Suppressor macrophage treated with lipopolysaccharide for 1 hour (primary cell): ENCODE data around the gene WDR86.
A peak's percentile ranks its signal among the peaks of the same experiment; 100 is the strongest.

ENCODE experiments used
- DNase-seq, 3 donors: peaks; one replicate each; pipeline ENCODE4 v3.0.0-alpha.2; 2020 to 2022

The WDR86 gene

DNA sequence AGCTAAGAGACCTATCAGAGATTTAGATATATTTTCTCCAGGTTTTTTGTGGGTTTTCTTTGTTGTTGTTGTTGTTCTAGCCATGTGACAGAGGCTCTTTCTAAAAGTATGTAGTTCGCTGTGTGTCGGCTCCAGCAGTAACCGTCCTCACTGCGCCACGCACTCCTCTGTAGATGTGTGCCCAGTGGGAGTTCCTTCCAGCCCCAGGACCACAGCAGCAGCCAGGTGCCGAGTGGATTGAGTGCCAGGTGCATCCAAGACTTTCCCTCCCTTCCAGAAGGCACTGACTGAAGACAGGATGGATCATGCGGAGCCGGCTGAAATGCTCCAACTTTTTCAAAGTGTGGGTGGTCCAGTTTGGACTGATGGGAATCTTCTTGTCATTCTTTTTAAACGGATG is 31.8 kb downstream of the WDR86 start:
- DNase-seq: no peak

DNA sequence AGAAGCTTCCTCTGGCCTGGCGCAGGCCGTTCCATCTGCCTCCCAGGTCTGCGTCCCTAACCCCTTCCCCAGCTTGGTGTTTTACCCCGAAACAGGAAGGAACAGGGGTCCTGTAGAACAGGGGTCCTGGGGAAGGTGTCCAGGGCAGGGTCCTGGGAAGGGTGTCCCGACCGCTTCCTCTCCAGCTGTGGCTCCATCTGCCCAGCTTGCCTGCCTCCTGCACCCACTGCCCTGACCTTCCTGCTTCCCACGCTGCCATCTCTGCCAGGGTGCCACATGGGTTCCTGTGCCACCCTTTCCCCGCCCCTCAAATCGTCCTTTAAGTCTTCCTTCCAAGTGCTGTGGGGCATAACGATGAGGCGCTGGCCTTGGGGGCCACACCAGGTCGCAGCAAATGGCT is 32.4 kb downstream of the WDR86 start:
- DNase-seq: no peak

- DNase-seq: no peak
Observed at GRCh38 chr7:151376218-151376902, 33.5 kb downstream of the WDR86 start.

GRCh38 chr7:151375530-151376217 is 34.2 kb downstream of the WDR86 start:
- no peak for DNase-seq

DNA sequence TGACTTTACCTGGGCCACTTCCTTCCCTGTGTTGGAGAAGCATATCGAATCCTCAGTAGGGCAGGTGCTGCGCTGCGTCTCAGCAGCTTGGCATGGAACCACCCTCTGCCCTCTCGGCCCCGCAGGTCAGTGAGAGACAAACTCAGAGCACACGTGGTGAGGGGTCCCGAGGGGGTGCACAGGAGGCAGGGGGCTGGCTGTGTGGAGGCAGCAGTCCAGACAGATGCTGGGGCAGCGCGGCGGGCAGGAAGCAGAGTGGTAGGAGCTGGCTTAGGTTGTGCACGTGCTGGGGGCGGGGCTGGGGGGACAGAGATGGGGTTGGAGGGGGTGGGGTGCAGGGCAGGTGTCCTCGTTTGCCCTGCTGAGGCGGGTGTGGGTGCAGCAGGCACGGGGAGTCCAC is 35.1 kb downstream of the WDR86 start:
- DNase-seq: no peak

- no peak for DNase-seq
Observed at GRCh38 chr7:151374139-151374538, 35.7 kb downstream of the WDR86 start.

DNA sequence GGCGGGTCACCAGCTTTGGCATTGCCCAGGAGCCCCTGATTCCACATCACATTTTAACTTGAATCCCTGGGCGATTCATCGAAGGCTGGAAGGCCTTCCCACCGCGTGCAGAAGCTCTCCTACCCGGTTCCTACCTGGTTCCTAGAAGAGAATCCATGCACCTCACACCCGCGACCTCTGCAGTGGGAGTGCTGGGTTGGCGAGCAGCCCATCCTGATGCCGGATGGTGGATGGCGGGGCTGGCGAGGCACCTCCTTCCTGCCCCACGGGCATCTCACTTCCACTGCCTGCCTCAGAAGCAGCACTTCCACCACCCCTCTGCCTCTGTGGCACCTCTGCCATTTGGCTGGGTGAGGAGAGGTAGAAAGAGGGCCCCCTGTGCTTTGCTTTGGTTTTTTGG is 36.2 kb downstream of the WDR86 start:
- no peak for DNase-seq

DNA sequence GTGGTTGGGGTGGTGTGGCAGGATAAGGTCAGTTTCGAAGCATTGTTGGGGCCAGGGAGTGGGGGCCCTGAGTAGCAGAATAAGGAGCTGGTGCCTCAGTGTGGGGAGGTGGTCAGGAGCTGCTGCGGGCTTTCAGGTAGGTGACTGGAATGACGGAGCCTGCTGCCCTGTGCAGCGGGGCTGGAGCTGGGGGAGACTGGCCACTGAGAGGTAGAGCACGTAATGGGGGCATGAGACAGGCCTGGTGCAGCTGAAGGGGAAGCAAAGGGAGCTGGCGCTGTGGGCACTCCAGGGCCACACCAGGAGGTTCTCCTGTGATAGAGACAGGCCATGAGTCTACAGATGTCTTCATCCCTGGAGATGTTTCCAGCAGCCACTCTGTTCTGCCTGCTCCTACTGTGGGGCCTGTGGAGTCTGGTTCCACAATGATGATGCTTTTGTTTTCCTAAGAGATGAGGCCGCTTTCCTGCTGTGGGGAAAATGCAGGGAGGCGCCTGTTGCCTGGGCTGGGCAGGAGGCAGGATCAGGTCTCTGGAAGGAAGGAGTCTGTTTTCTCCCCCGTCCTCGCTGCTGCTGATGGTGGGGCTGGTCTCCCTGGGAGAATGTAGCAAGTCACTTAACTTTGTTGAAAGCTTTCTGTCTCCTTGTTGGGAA is 37.1 kb downstream of the WDR86 start:
- no peak for DNase-seq

DNA sequence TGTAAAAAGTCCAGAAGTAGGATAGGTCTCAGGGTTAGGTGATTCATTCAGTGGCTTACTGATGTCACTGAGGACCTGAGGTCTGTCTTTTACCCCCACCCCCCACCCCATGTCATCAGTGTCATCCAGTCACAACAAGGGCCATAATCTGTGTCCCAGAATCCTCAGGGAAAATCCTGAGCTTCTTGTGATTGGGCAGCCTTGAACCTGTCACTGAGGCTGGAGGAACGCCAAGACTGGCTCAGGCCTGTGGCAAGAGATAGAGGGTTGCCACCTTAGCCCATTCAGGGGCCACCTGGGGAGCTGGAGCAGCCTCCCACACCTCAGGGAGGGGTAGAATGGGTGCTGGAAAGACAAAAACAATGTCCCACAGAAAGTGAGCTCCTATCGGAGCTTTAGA is 38.6 kb downstream of the WDR86 start:
- DNase-seq: no peak

GRCh38 chr7:151368136-151368571 is 41.7 kb downstream of the WDR86 start:
- DNase-seq: peak; percentile 80 to 88 (median 87)

DNA sequence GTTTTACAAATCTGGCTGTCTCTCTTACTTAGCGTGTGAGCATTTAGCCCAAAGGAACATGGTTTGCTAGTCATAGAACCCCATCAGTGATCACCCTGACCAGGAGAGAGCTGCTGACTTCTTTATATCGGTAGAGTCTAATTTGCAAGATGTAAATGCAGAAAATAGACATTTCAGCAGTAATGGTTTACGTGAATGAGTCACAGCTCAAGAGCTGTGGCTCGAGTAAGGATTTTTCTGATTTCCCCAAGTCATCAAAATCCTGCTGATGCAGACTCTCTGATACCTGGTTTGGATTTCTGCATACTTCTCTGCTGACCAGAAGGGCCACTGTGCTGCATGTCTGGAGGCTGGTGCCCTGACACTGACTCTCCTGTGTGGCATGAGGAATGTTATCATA is 42.6 kb downstream of the WDR86 start:
- DNase-seq: no peak

GRCh38 chr7:151366880-151367222 is 43.0 kb downstream of the WDR86 start:
- no peak for DNase-seq

DNA sequence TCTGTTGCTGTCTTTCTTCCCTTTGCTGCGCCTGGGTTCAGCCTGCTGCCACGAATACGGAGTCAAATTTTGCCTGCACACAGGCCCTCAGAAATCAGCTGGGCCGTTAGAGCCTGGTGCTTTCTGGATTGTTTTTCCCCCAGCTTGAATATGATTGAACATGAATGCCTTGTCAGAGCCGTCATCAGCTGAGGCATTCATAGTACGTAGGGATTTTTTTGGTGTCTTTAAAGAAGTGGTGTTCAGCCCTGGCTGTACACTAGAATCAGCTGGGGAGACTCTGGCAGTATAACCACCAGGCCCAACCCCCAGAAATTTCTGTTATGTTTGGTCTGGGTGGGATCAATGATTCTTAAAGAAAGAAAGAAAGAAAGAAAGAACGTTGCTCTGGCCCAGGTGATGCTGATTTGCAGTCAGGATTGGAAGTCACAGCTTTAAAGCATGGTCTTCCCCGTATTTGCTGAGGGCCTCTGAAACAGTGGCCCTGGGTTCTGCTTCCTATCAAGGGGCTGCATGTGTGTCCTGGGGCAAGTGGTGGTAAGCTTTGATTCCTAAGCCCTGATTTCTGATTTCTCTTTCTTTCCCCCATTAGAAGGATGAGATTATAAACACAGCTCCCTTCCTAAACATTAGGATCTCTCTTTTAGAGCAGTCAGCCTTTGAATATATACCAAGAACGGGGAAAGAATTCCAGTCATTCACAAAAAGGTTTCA is 43.5 kb downstream of the WDR86 start:
- DNase-seq: no peak

GRCh38 chr7:151363182-151363581 is 46.7 kb downstream of the WDR86 start:
- no peak for DNase-seq

DNA sequence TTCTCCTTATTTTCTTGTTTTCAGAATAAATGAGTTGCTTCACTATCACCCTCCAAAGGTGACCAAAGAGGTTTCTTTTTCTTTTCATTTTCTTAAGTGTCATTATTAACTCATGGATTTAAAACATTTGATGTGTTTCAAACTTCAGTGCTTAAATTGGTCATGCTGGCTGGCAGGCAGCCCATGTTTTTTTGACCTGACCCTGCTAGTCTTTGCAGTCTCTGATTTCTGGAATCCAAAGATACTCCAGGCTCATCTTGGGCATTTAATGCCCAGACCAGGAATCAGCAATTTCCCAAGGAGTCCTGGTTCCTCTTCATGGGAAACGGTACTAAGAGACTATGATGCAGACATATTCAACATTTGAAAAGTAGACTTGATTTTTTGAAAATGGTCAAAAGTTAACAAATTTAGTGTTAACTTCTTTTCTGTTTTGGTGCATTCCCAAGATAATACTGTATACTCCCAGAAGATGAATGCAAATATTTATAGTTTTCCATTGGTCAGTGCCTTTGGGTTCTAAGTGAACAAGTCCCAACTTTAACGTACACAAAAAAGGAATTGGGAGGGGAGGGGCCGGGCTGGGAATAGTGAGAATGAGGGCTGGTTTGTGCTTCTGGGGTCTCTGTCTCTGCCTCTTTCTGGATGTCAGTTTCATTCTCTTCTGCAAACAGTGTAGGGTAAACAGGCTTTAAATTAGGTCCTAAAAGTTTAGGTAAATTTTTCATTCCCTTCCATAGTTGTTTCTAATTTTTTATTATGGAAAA is 48.5 kb downstream of the WDR86 start:
- DNase-seq: no peak

DNA sequence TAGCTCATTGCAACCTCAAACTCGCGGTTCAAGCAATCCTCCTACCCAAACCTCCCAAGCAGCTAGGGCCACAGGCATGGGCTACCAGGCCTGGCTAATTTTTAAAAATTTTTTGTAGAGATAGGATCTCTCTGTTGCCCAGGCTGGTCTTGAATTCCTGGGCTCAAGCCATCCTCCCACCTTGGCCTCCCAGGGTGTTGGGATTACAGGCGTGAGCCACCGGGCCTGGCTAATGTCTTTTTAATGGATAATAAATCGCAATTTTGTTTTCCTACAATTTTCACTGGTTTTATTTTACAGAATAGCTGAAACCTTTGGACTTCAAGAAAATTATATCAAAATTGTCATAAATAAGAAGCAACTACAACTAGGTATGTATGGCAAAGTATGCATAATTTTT is 57.3 kb downstream of the WDR86 start:
- DNase-seq: no peak

DNA sequence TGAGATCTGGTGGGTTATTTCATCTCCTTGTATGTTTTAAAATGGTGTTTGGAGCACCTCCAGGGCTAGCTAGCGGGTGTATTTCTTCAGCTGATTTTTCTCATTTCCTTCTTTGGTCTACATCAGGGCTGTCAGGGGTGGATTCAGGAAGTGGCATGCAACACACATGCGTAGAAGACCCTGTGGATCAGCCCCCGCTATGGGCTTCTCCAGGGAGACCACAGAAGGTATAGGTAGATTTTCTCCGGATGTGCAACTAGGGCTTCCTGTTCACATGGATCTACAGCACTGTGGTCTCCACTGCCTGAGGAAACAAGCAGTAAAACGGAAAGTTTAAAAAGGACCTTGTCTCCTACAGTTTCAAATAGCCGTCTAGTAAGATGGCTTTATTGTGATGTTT is 57.9 kb downstream of the WDR86 start:
- peak; percentile 54 to 64 (median 60) for DNase-seq

- DNase-seq: peak; percentile 53 to 70 (median 59)
Observed at GRCh38 chr7:151351027-151351426, 58.8 kb downstream of the WDR86 start.

DNA sequence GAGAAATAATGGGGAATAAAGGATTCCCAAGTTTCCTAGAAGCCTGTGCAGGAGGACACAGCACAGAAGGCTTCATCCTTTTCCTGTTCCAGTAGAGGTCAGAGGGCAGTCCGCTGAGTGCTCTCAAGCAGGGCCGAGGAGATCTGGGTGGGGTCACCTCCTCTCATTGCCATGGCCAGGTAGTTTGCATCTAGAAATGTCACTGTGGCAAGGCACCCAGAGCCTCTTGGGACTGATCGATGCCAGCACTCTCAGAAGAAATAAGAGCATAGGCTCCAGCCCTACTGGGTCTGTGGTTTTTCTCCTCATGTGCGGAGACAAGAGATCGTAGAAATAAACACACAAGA is 60.4 kb downstream of the WDR86 start:
- no peak for DNase-seq

DNA sequence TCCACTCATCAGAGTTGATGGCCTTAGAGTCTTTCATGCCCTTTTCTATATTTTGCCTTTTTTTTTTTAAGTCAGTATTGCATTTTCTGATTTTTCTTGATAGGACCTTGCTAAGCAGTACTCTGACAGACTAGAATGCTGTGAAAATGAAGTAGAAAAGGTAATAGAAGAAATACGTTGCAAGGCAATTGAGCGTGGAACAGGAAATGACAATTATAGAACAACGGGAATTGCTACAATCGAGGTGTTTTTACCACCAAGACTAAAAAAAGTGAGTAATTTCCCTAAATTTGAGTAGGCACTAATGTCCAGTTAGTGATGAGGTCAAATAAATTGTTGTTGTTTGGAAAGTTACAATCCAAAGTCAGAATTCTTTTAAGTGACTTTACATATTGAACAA is 60.9 kb downstream of the WDR86 start:
- DNase-seq: peak in 1 of 3 donors; percentile 48

- no peak for DNase-seq
Observed at GRCh38 chr7:151347200-151347599, 62.6 kb downstream of the WDR86 start.

DNA sequence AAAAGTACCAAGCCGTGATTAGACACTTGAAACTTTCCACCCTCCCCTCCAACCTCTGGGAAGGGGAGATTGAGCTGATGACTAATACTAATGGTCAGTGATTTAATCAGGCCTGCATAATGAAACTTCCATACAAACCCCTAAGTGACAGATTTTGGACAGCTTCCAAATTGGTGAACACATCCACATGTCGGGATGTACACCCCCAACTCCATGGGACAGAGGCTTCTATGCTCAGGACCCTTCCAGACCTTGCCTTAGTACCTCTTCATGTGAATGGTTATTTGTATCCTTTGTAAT is 63.4 kb downstream of the WDR86 start:
- peak in 2 of 3 donors; percentile 40 to 63 for DNase-seq
